Caco-2 (cell line): ENCODE results near the gene AOX1. TPM values are rescaled to one million over a fixed set of nuclear protein-coding genes. Genes with fewer than 3 reads are reported as not detected.
"Not testable (repeated sequence)": the region's sequence is repeated elsewhere in the genome, so short reads cannot be mapped to it uniquely, and the experiment has no call there.

Source experiments
- BruUV-seq: library from RNA; stranded (reverse); fragments of 400-500 nt; replicated peaks from 2 replicates; lab custom pipeline; 2021; lab: Mats Ljungman, UMichigan
- CTCF ChIA-PET: fragments of 300-600 bp; sonication (Branson Sonifier 250); formaldehyde crosslinking; loops from one replicate; lab custom pipeline; 2022; ENCODE audit warnings: antibody characterized with exemption; lab: Charles Lee
- POLR2A ChIA-PET: fragments of 300-600 bp; sonication (Branson Sonifier 250); formaldehyde crosslinking; loops from one replicate; lab custom pipeline; 2022; ENCODE audit warnings: antibody characterized with exemption; lab: Charles Lee
- DNase-seq, 2 experiments: peaks; one replicate each; pipeline versions ENCODE4 v3.0.0 to v3.0.0-alpha.2; 2020 to 2022
- H3K27me3 ChIP-seq: replicated peaks from 2 replicates; pipeline ENCODE4 v1.6.0; 2011; ENCODE audit warnings: low read length; ENCODE audit not compliant: control insufficient read depth, insufficient read depth
- H3K36me3 ChIP-seq: 2 replicates; pipeline ENCODE4 v1.5.1; 2011; ENCODE audit warnings: low read length; ENCODE audit not compliant: control insufficient read depth, insufficient read depth
- H3K4me1 ChIP-seq: fragments of 250-450 bp; sonication (Bioruptor Pico); 2 replicates; pipeline ENCODE4 v1.5.1; 2020; ENCODE audit warnings: mild to moderate bottlenecking
- H3K4me3 ChIP-seq: 2 replicates; pipeline ENCODE4 v1.5.1; 2011; ENCODE audit warnings: low read depth, mild to moderate bottlenecking, control low read depth, low read length
- H3K9me3 ChIP-seq: fragments of 250-450 bp; sonication (Bioruptor Pico); 2 replicates; pipeline ENCODE4 v1.5.1; 2020; ENCODE audit warnings: mild to moderate bottlenecking, moderate library complexity
- H3K27ac Mint-ChIP-seq: one replicate; pipeline ENCODE4 v1.8.0; 2022; ENCODE audit warnings: mixed read lengths; ENCODE audit not compliant: unreplicated experiment
- H3K27me3 Mint-ChIP-seq: one replicate; pipeline ENCODE4 v1.8.0; 2022; ENCODE audit warnings: mixed read lengths; ENCODE audit not compliant: insufficient read depth, unreplicated experiment
- H3K36me3 Mint-ChIP-seq: one replicate; pipeline ENCODE4 v1.8.0; 2022; ENCODE audit warnings: mild to moderate bottlenecking, mixed read lengths; ENCODE audit not compliant: insufficient read depth, unreplicated experiment
- H3K4me1 Mint-ChIP-seq: one replicate; pipeline ENCODE4 v1.8.0; 2022; ENCODE audit warnings: low read depth, mixed read lengths; ENCODE audit not compliant: unreplicated experiment
- H3K4me3 Mint-ChIP-seq: one replicate; pipeline ENCODE4 v1.8.0; 2022; ENCODE audit warnings: mild to moderate bottlenecking, moderate library complexity, mixed read lengths; ENCODE audit not compliant: unreplicated experiment
- H3K9me3 Mint-ChIP-seq: one replicate; pipeline ENCODE4 v1.8.0; 2022; ENCODE audit warnings: mixed read lengths; ENCODE audit not compliant: unreplicated experiment
- CTCF ChIP-seq, 2 experiments: fragments of 200-600 bp in 1 of 2; IDR thresholded peaks; 1 replicate in 1 of 2; 2 replicates in 1 of 2; pipeline versions ENCODE4 v1.5.1 to v1.8.0; 2011 to 2022; ENCODE audit warnings: antibody characterized with exemption in 1 of 2, control low read depth in 1 of 2, inconsistent platforms in 1 of 2, low read depth in 1 of 2, low read length in 1 of 2, mild to moderate bottlenecking in 1 of 2, moderate library complexity in 1 of 2; ENCODE audit not compliant: insufficient read depth in 1 of 2, severe bottlenecking in 1 of 2, unreplicated experiment in 1 of 2
- intact Hi-C: fragments of 100-400 bp; cut with micrococcal nuclease; formaldehyde crosslinking; loops from one replicate; pipeline ENCODE4 v1.10.0; 2022; ENCODE audit not compliant: unreplicated experiment
- total RNA-seq: library from RNA; stranded (reverse); gene quantifications from 2 replicates; pipeline ENCODE4 v1.2.3, GENCODE V29; 2022

The AOX1 gene
- total RNA-seq, 1 experiment from 2014 or later = 0.79 TPM

DNA sequence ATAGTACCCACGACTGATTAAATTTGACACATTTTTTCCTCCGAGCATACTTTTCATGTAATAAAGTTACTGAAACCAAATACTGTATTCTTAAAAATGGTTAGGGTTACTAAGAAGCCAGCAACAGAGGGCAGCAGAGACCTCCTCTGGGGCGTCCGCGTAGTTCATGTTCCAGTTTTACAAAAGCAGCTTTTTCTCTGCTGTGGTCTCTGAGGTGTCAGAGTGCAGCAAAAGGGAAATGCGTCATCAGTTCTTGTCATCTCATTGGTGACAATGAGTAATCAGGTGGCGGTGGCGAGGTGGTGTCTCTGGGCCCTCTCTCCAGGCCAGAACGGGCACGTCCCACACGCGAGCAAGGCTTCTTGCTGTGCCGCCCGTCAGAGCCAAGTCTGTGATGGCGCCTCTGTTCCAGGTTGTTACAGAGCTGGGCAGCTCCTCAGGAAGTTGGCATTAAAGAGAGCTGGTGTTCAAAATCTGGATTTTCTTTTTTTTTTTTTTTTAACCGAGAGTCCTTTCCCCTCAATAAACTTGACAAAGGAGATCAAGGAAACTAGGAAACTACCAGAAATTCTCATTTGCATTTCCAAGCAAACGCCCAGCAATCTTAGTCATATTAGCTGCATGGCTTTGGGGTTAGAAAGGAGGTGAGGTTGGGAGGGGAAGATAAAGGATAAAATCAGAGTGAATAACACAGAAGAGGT, 127.3 kb downstream of the AOX1 start:
- BruUV-seq = TSS peak; percentile 99
- Mint-ChIP-seq H3K36me3 (no peaks in the 10 kb centered on the region), H3K4me3 (peak overlapping the region; percentile 70), H3K9me3 (no peaks in the 10 kb centered on the region), H3K27me3 (no peaks in the 10 kb centered on the region), H3K27ac (peak overlapping the region; percentile 95), H3K4me1 (no peaks in the 10 kb centered on the region)
- ChIA-PET CTCF (interaction anchor here (0.6 to 1.4 kb wide), 21 partner anchors 10 to 727 kb away, joined by 3 to 46 read pairs (median 4); partner anchors contain the start of genes CLK1, NIF3L1 and PPIL3), POLR2A (interaction anchor here (0.6 to 1.2 kb wide), 5 partner anchors 22 to 157 kb away, joined by 3 to 9 read pairs (median 4); partner anchors contain the start of gene CLK1)
- Histone ChIP-seq H3K9me3 (no peaks in the 10 kb centered on the region), H3K4me3 (peak overlapping the region; percentile 18), H3K27me3 (no peaks in the 10 kb centered on the region), H3K36me3 (no peaks in the 10 kb centered on the region; the same call in 1 of the 2 replicates), H3K4me1 (peaks cover 8% of the 10 kb centered on the region; the same call in 1 of the 2 replicates)
- intact Hi-C loops = loop anchor here (1.0 to 5.0 kb wide), 7 partner anchors 22 to 176 kb away; partner anchors contain the start of genes NIF3L1 and PPIL3
- peak; percentile 84 to 86 for TF ChIP-seq CTCF (IDR thresholded peaks at IDR 0.05; ENCODE audit: insufficient read depth in 1 of 2, low read depth in 1 of 2, low read length in 1 of 2, severe bottlenecking in 1 of 2, unreplicated experiment in 1 of 2)
- peak; percentile 88 to 92 for DNase-seq

DNA sequence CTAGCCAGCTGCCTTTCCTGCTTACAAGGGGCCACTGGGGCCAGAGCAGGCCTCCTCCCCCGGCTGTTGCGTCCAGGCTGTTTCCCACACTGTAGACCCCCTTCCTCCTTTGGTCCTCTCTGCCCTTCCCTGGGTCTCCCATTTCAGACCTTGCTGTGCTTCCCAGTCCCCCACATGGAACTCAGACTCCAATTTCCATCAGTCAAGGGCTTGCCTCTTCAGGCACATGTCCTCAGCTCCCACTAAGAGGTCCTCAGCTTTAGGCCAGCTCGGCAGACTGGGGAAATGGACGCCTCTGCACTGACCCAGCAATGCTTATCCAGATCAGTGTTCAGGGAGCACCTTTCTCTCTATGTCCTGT, 127.9 kb downstream of the AOX1 start:
- no peak for DNase-seq
- Mint-ChIP-seq H3K4me1 (no peaks in the 10 kb centered on the region), H3K9me3 (no peaks in the 10 kb centered on the region), H3K27me3 (peaks cover 4% of the 10 kb centered on the region), H3K27ac (peak overlapping the region; percentile 95), H3K36me3 (no peaks in the 10 kb centered on the region), H3K4me3 (peak overlapping the region; percentile 70)
- TF ChIP-seq CTCF (IDR thresholded peaks at IDR 0.05; ENCODE audit: insufficient read depth in 1 of 2, low read depth in 1 of 2, low read length in 1 of 2, severe bottlenecking in 1 of 2, unreplicated experiment in 1 of 2) = no peak
- H3K4me1 ChIP-seq = peaks cover 8% of the 10 kb centered on the region; the same call in 1 of the 2 replicates
- H3K27me3 ChIP-seq = no peaks in the 10 kb centered on the region
- H3K36me3 ChIP-seq = no peaks in the 10 kb centered on the region; the same call in 1 of the 2 replicates
- intact Hi-C loops = loop anchor here (1.0 to 5.0 kb wide), 7 partner anchors 22 to 176 kb away; partner anchors contain the start of genes NIF3L1 and PPIL3
- BruUV-seq = no TSS peak
- H3K9me3 ChIP-seq = no peaks in the 10 kb centered on the region
- no peak overlapping the region for H3K4me3 ChIP-seq
- CTCF ChIA-PET = interaction anchor here (0.8 to 1.4 kb wide), 17 partner anchors 11 to 728 kb away, joined by 3 to 46 read pairs (median 4); partner anchors contain the start of genes CLK1, NIF3L1 and PPIL3
- POLR2A ChIA-PET = interaction anchor here (1.2 kb wide), 1 partner anchor 35 kb away, joined by 9 read pairs; no protein-coding TSS in a partner anchor

DNA sequence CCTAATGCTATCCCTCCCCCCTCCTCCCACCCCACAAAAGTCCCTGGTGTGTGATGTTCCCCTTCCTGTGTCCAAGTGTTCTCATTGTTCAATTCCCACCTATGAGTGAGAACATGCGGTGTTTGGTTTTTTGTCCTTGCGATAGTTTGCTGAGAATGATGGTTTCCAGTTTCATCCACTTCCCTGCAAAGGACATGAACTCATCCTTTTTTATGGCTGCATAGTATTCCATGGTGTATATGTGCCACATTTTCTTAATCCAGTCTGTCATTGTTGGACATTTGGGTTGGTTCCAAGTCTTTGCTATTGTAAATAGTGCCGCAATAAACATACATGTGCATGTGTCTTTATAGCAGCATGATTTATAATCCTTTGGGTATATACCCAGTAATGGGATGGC, 129.2 kb downstream of the AOX1 start:
- H3K27me3 Mint-ChIP-seq = peaks cover 11% of the 10 kb centered on the region
- intact Hi-C loops, H3K9me3 Mint-ChIP-seq, POLR2A ChIA-PET, BruUV-seq, H3K4me3 Mint-ChIP-seq, DNase-seq, H3K4me3 ChIP-seq, H3K27me3 ChIP-seq, H3K9me3 ChIP-seq, H3K36me3 ChIP-seq, H3K36me3 Mint-ChIP-seq, H3K4me1 Mint-ChIP-seq, CTCF ChIA-PET, H3K4me1 ChIP-seq, H3K27ac Mint-ChIP-seq: not testable (repeated sequence)
